VCaP (cell line): Measurements from ENCODE around the gene CTIF.

Experiments
- H3K27ac ChIP-seq: fragments of 450-650 bp; 2 replicates; pipeline ENCODE4 v1.5.1; 2017
- TF ChIP-seq, protein P1 (sequence below): fragments of 450-650 bp; conservative IDR thresholded peaks from 2 replicates; pipeline ENCODE4 v1.5.1; 2017; ENCODE audit warnings: mild to moderate bottlenecking, moderate library complexity

The CTIF gene

DNA sequence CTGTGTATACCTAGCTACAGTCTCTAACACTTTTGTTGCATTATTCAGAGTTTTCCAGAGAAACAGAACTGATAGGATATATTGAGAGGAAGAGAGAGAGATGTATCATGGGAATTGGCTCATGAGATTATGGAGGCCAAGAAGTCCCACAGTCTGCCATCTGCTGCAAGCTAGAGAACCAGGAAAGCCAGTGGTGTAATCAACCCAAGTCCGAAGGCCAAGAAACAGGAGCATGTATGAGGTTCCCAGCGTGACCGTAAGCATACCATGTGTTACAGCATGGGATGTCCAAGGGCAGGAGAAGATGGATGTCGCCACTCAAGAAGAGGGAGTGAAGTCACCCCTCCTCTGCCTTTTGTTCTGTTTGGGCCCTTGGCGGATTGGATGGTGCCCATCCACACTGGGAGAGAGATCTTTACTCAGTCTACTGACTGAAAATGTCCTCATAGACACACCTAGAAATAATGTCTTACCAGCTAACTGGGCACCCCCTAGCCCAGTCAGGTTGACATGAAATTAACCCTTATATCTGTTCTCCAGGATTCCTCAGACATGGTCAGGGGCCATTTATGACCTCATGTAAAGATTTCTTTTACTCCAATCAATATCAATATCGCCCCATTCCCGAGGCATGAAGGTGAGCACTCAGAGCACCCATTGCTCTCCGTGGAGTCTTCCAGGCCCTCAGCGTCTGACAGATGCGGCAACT is 179.6 kb downstream of the CTIF start:
- no peak overlapping the region for H3K27ac ChIP-seq
- TF ChIP-seq, protein P1, sequence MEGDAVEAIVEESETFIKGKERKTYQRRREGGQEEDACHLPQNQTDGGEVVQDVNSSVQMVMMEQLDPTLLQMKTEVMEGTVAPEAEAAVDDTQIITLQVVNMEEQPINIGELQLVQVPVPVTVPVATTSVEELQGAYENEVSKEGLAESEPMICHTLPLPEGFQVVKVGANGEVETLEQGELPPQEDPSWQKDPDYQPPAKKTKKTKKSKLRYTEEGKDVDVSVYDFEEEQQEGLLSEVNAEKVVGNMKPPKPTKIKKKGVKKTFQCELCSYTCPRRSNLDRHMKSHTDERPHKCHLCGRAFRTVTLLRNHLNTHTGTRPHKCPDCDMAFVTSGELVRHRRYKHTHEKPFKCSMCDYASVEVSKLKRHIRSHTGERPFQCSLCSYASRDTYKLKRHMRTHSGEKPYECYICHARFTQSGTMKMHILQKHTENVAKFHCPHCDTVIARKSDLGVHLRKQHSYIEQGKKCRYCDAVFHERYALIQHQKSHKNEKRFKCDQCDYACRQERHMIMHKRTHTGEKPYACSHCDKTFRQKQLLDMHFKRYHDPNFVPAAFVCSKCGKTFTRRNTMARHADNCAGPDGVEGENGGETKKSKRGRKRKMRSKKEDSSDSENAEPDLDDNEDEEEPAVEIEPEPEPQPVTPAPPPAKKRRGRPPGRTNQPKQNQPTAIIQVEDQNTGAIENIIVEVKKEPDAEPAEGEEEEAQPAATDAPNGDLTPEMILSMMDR, result no peak

- H3K27ac ChIP-seq, result no peak overlapping the region
- TF ChIP-seq, protein P1, result no peak
These were observed 180.6 kb downstream of the CTIF start for GRCh38 chr18:48719388-48719787.

- TF ChIP-seq, protein P1, result no peak
- no peak overlapping the region for H3K27ac ChIP-seq
These were observed 181.3 kb downstream of the CTIF start for GRCh38 chr18:48719974-48720654.

GRCh38 chr18:48720655-48721025 is 181.8 kb downstream of the CTIF start:
- H3K27ac ChIP-seq, result no peak overlapping the region
- TF ChIP-seq, protein P1, result no peak

GRCh38 chr18:48721312-48721711 is 182.5 kb downstream of the CTIF start:
- H3K27ac ChIP-seq, result no peak overlapping the region
- TF ChIP-seq, protein P1, result no peak

DNA sequence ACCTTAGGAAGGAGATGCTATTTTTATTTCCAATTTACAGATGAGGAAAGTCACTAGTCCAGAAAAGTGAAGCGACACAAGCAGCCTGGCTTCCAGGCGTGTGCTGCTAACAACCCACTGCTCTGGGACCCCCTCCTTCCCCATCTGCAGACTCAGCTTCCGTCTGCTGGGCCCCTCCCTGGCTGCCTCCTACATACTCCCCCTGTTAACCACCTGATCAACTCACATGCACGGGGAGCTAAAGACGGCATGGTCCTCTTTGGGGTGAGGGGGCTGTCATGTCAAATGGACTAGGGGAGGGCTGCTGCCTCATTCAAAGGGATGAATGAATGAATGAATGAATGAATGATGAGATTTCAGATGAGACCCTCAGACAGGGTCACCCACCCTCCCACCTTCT is 184.2 kb downstream of the CTIF start:
- no peak overlapping the region for H3K27ac ChIP-seq
- TF ChIP-seq, protein P1, result no peak

DNA sequence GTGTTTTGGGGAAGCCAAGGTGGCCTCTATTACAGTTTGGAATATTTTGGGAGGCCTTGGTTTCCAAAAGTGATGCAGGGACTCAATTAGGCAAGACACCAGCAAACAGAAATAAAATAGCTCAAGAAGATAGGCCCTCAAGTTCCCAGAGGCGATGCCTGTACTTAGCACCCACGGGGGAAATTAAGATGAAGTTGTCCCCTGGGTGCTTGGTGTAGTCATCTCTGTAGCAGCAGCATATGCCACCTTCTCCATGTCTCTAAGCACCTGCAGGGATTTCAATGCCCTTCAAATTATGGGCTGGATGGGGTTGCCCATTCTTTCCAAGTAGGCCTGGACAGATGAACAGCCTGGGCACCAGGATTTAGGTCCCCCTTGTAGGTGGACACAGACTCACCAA is 185.0 kb downstream of the CTIF start:
- TF ChIP-seq, protein P1, result no peak
- no peak overlapping the region for H3K27ac ChIP-seq
